Effector memory CD4-positive, alpha-beta T cell (primary cell): Measurements from ENCODE around the gene RASA3.

Experiments
- DNase-seq, 3 donors: peaks; one replicate each; pipeline ENCODE4 v3.0.0-alpha.2; 2020
- H3K27ac ChIP-seq: 2 replicates; pipeline ENCODE4 v1.7.0; 2013; ENCODE audit warnings: mild to moderate bottlenecking, low read length, moderate library complexity; ENCODE audit not compliant: insufficient read depth, poor library complexity, severe bottlenecking
- H3K27me3 ChIP-seq: replicated peaks from 2 replicates; pipeline ENCODE4 v1.7.0; 2013; ENCODE audit warnings: mild to moderate bottlenecking, low read length; ENCODE audit not compliant: insufficient read depth, control insufficient read depth, poor library complexity, severe bottlenecking
- H3K36me3 ChIP-seq: 2 replicates; pipeline ENCODE4 v1.7.0; 2013; ENCODE audit warnings: mild to moderate bottlenecking, low read length, moderate library complexity; ENCODE audit not compliant: control insufficient read depth, insufficient read depth
- H3K4me1 ChIP-seq: 2 replicates; pipeline ENCODE4 v1.7.0; 2013; ENCODE audit warnings: low read length, mild to moderate bottlenecking; ENCODE audit not compliant: control insufficient read depth, insufficient read depth, poor library complexity, severe bottlenecking
- H3K4me3 ChIP-seq: 2 replicates; pipeline ENCODE4 v1.7.0; 2013; ENCODE audit warnings: low read length, low read depth, mild to moderate bottlenecking; ENCODE audit not compliant: insufficient read depth, poor library complexity, severe bottlenecking
- H3K9me3 ChIP-seq: 2 replicates; pipeline ENCODE4 v1.7.0; 2013; ENCODE audit warnings: mild to moderate bottlenecking, low read length, moderate library complexity; ENCODE audit not compliant: control insufficient read depth

RASA3 gene

GRCh38 chr13:114062754-114063153 lies 69.7 kb downstream of the RASA3 start:
- peaks cover 45% of the 10 kb centered on the region for H3K4me1 ChIP-seq
- H3K27ac ChIP-seq, result no peak overlapping the region
- H3K9me3 ChIP-seq, result no peaks in the 10 kb centered on the region
- no peak for DNase-seq
- no peak overlapping the region for H3K4me3 ChIP-seq
- H3K27me3 ChIP-seq, result no peaks in the 10 kb centered on the region
- peaks cover 37% of the 10 kb centered on the region for H3K36me3 ChIP-seq

GRCh38 chr13:114062341-114062740 lies 70.1 kb downstream of the RASA3 start:
- Histone ChIP-seq H3K27ac (no peak overlapping the region), H3K4me3 (no peak overlapping the region), H3K4me1 (peaks cover 41% of the 10 kb centered on the region), H3K36me3 (peaks cover 37% of the 10 kb centered on the region), H3K27me3 (no peaks in the 10 kb centered on the region), H3K9me3 (no peaks in the 10 kb centered on the region)
- no peak for DNase-seq

GRCh38 chr13:114061744-114062143 lies 70.7 kb downstream of the RASA3 start:
- peaks cover 35% of the 10 kb centered on the region for H3K4me1 ChIP-seq

GRCh38 chr13:114061047-114061446 lies 71.4 kb downstream of the RASA3 start:
- Histone ChIP-seq H3K9me3 (no peaks in the 10 kb centered on the region), H3K36me3 (peaks cover 46% of the 10 kb centered on the region), H3K4me1 (peaks cover 28% of the 10 kb centered on the region), H3K27ac (no peak overlapping the region), H3K27me3 (no peaks in the 10 kb centered on the region), H3K4me3 (no peak overlapping the region)
- no peak for DNase-seq

More at GRCh38 chr13:114061744-114062143, 70.7 kb downstream of the RASA3 start:
- no peaks in the 10 kb centered on the region for H3K9me3 ChIP-seq
- H3K27ac ChIP-seq, result no peak overlapping the region
- peaks cover 39% of the 10 kb centered on the region for H3K36me3 ChIP-seq
- no peak overlapping the region for H3K4me3 ChIP-seq
- H3K27me3 ChIP-seq, result no peaks in the 10 kb centered on the region
- no peak for DNase-seq

- H3K27ac ChIP-seq, result no peak overlapping the region
- H3K36me3 ChIP-seq, result peaks cover 55% of the 10 kb centered on the region
These were observed 72.2 kb downstream of the RASA3 start for GRCh38 chr13:114059946-114060860.

GRCh38 chr13:114059428-114059827 lies 73.0 kb downstream of the RASA3 start:
- H3K4me1 ChIP-seq, result peaks cover 15% of the 10 kb centered on the region
- no peaks in the 10 kb centered on the region for H3K9me3 ChIP-seq
- DNase-seq, result no peak
- H3K27ac ChIP-seq, result no peak overlapping the region
- H3K4me3 ChIP-seq, result no peak overlapping the region
- no peaks in the 10 kb centered on the region for H3K27me3 ChIP-seq
- H3K36me3 ChIP-seq, result peaks cover 59% of the 10 kb centered on the region

More at GRCh38 chr13:114059946-114060860, 72.2 kb downstream of the RASA3 start:
- Histone ChIP-seq H3K4me1 (peaks cover 20% of the 10 kb centered on the region), H3K27me3 (no peaks in the 10 kb centered on the region), H3K9me3 (no peaks in the 10 kb centered on the region), H3K4me3 (no peak overlapping the region)
- DNase-seq, result no peak

- Histone ChIP-seq H3K9me3 (no peaks in the 10 kb centered on the region), H3K27ac (no peak overlapping the region), H3K4me3 (no peak overlapping the region), H3K36me3 (peaks cover 60% of the 10 kb centered on the region), H3K27me3 (no peaks in the 10 kb centered on the region), H3K4me1 (peaks cover 9% of the 10 kb centered on the region)
- DNase-seq, result no peak
These were observed 74.2 kb downstream of the RASA3 start for GRCh38 chr13:114058051-114058867.

- peaks cover 64% of the 10 kb centered on the region for H3K36me3 ChIP-seq
- no peaks in the 10 kb centered on the region for H3K9me3 ChIP-seq
- no peaks in the 10 kb centered on the region for H3K27me3 ChIP-seq
- no peak overlapping the region for H3K27ac ChIP-seq
- DNase-seq, result no peak
- H3K4me3 ChIP-seq, result no peak overlapping the region
- H3K4me1 ChIP-seq, result peaks cover 9% of the 10 kb centered on the region
These were observed 75.0 kb downstream of the RASA3 start for GRCh38 chr13:114057166-114058050.

- peaks cover 73% of the 10 kb centered on the region for H3K36me3 ChIP-seq
These were observed 76.0 kb downstream of the RASA3 start for GRCh38 chr13:114056205-114057013.

More at GRCh38 chr13:114056205-114057013, 76.0 kb downstream of the RASA3 start:
- Histone ChIP-seq H3K4me3 (no peak overlapping the region), H3K27me3 (no peaks in the 10 kb centered on the region), H3K27ac (no peak overlapping the region), H3K9me3 (no peaks in the 10 kb centered on the region), H3K4me1 (peaks cover 9% of the 10 kb centered on the region)
- DNase-seq, result no peak
